IPS-NIHi7 (cell line): ENCODE results near the gene NKX3-2.
A peak's percentile ranks its signal among the peaks of the same experiment; 100 is the strongest.

Experiments
- DNase-seq: peaks from one replicate; pipeline ENCODE4 v3.0.0; 2012; ENCODE audit warnings: mixed read lengths; ENCODE audit errors: extremely low spot score

The NKX3-2 gene

GRCh38 chr4:13531625-13531998, 12.7 kb downstream of the NKX3-2 start:
- DNase-seq, result no peak

GRCh38 chr4:13530823-13531624, 13.3 kb downstream of the NKX3-2 start:
- DNase-seq, result peak; percentile 63

GRCh38 chr4:13529128-13529919, 15.0 kb downstream of the NKX3-2 start:
- no peak for DNase-seq

- no peak for DNase-seq
These were observed 15.5 kb downstream of the NKX3-2 start for GRCh38 chr4:13528821-13529127.

GRCh38 chr4:13527981-13528820, 16.1 kb downstream of the NKX3-2 start:
- no peak for DNase-seq

- no peak for DNase-seq
These were observed 16.9 kb downstream of the NKX3-2 start for GRCh38 chr4:13527192-13527980.

- no peak for DNase-seq
These were observed 17.6 kb downstream of the NKX3-2 start for GRCh38 chr4:13526658-13527057.

- no peak for DNase-seq
These were observed 18.6 kb downstream of the NKX3-2 start for GRCh38 chr4:13525606-13526281.

- no peak for DNase-seq
These were observed 19.6 kb downstream of the NKX3-2 start for GRCh38 chr4:13524504-13525243.

GRCh38 chr4:13523591-13524503, 20.5 kb downstream of the NKX3-2 start:
- no peak for DNase-seq

- no peak for DNase-seq
These were observed 21.2 kb downstream of the NKX3-2 start for GRCh38 chr4:13523105-13523477.

- no peak for DNase-seq
These were observed 21.8 kb downstream of the NKX3-2 start for GRCh38 chr4:13522282-13523104.

GRCh38 chr4:13521047-13521446, 23.3 kb downstream of the NKX3-2 start:
- no peak for DNase-seq

- DNase-seq, result no peak
These were observed 27.9 kb downstream of the NKX3-2 start for GRCh38 chr4:13516315-13516860.

GRCh38 chr4:13515268-13515667, 29.0 kb downstream of the NKX3-2 start:
- DNase-seq, result no peak

- no peak for DNase-seq
These were observed 29.6 kb downstream of the NKX3-2 start for GRCh38 chr4:13514722-13515121.

GRCh38 chr4:13511101-13511500, 33.2 kb downstream of the NKX3-2 start:
- DNase-seq, result no peak

GRCh38 chr4:13509442-13509841, 34.9 kb downstream of the NKX3-2 start:
- no peak for DNase-seq
